PC-3 (cell line): ENCODE results near the gene JAM2.

ENCODE experiments used
- EZH2 ChIP-seq: fragments of 300-600 bp; sonication (generic); IDR thresholded peaks from one replicate; pipeline ENCODE4 v1.6.1; 2017; ENCODE audit warnings: antibody characterized with exemption, mild to moderate bottlenecking, low read length; ENCODE audit not compliant: unreplicated experiment
- TF ChIP-seq, protein P1 (sequence below): fragments of 300-600 bp; sonication (generic); conservative IDR thresholded peaks from 2 replicates; pipeline ENCODE4 v1.5.1; 2017; ENCODE audit warnings: antibody characterized with exemption, low read depth, mild to moderate bottlenecking, low read length

DNA sequence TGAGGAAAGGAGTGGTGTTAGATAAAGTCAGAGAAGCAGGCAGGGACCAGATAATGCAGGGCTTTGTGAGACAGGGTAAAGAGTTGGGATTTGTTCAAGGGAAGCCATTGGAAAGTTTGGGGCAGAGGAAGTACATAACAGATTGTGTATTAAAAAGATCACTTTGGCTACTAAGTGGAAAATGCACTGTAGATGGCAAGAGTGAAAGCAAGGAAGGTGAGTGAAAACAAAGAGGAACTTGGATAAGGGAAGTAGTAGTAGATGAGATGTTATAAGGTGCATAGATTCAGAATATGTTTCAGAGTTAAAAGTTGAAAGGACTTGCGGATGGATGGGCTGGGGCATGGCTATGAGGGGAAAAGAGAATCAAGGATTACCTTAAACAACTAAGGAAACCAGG is 49.2 kb upstream of the JAM2 start:
- TF ChIP-seq, protein P1, sequence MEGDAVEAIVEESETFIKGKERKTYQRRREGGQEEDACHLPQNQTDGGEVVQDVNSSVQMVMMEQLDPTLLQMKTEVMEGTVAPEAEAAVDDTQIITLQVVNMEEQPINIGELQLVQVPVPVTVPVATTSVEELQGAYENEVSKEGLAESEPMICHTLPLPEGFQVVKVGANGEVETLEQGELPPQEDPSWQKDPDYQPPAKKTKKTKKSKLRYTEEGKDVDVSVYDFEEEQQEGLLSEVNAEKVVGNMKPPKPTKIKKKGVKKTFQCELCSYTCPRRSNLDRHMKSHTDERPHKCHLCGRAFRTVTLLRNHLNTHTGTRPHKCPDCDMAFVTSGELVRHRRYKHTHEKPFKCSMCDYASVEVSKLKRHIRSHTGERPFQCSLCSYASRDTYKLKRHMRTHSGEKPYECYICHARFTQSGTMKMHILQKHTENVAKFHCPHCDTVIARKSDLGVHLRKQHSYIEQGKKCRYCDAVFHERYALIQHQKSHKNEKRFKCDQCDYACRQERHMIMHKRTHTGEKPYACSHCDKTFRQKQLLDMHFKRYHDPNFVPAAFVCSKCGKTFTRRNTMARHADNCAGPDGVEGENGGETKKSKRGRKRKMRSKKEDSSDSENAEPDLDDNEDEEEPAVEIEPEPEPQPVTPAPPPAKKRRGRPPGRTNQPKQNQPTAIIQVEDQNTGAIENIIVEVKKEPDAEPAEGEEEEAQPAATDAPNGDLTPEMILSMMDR, result no peak
- no peak for TF ChIP-seq EZH2
